ENCODE measurements around the gene PHTF2. TPM values are rescaled to one million over a fixed set of nuclear protein-coding genes. Genes with fewer than 3 reads are reported as not detected.

PHTF2 gene
- total RNA-seq, 1 donor from 2014 or later, result 38.6 TPM

- Mint-ChIP-seq H3K27ac (no peak overlapping the region), H3K9me3 (peaks cover 4% of the 10 kb centered on the region), H3K27me3 (ENCODE audit: insufficient read depth, low read depth) (no peaks in the 10 kb centered on the region), H3K4me1 (no peaks in the 10 kb centered on the region), H3K36me3 (no peaks in the 10 kb centered on the region), H3K4me3 (no peak overlapping the region)
- no peaks in the 10 kb centered on the region for H3K27me3 ChIP-seq
- H3K79me2 ChIP-seq (ENCODE audit: low read depth), result no peaks in the 10 kb centered on the region
- no peak for TF ChIP-seq CTCF (IDR thresholded peaks at IDR 0.05)
- TF ChIP-seq EZH2 (IDR thresholded peaks at IDR 0.05), result no peak
- TF ChIP-seq EZH2phosphoT487 (IDR thresholded peaks at IDR 0.05), result no peak
- H3K36me3 ChIP-seq, result no peaks in the 10 kb centered on the region
- DNase-seq (ENCODE audit: low spot score), result no peak
- H3K9me3 ChIP-seq (ENCODE audit: low read depth), result no peaks in the 10 kb centered on the region
- no peak overlapping the region for H3K4me3 ChIP-seq
- H4K20me1 ChIP-seq (ENCODE audit: low read depth), result no peaks in the 10 kb centered on the region
- no peak overlapping the region for H3K9ac ChIP-seq
- H3F3A ChIP-seq (ENCODE audit: low read depth), result no peaks in the 10 kb centered on the region
- H3K4me1 ChIP-seq, result peaks cover 6% of the 10 kb centered on the region
- H3K27ac ChIP-seq, result no peak overlapping the region
- H2AFZ ChIP-seq (replicated peaks), result no peak overlapping the region
- no peak overlapping the region for H3K4me2 ChIP-seq
Observed at GRCh38 chr7:77980087-77980713, 181.6 kb downstream of the PHTF2 start.

- H3K27ac Mint-ChIP-seq, result no peak overlapping the region
- peaks cover 6% of the 10 kb centered on the region for H3K4me1 ChIP-seq
- H3K36me3 Mint-ChIP-seq, result no peaks in the 10 kb centered on the region
- no peaks in the 10 kb centered on the region for H3K79me2 ChIP-seq (ENCODE audit: low read depth)
- H4K20me1 ChIP-seq (ENCODE audit: low read depth), result no peaks in the 10 kb centered on the region
- H3K36me3 ChIP-seq, result no peaks in the 10 kb centered on the region
- H3K27me3 Mint-ChIP-seq (ENCODE audit: insufficient read depth, low read depth), result no peaks in the 10 kb centered on the region
- H3K4me3 Mint-ChIP-seq, result no peak overlapping the region
- H3K4me3 ChIP-seq, result no peak overlapping the region
- H2AFZ ChIP-seq (replicated peaks), result no peak overlapping the region
- H3K9me3 ChIP-seq (ENCODE audit: low read depth), result no peaks in the 10 kb centered on the region
- H3F3A ChIP-seq (ENCODE audit: low read depth), result no peaks in the 10 kb centered on the region
- no peak for DNase-seq (ENCODE audit: low spot score)
- peaks cover 3% of the 10 kb centered on the region for H3K9me3 Mint-ChIP-seq
- no peaks in the 10 kb centered on the region for H3K27me3 ChIP-seq
- H3K4me1 Mint-ChIP-seq, result no peaks in the 10 kb centered on the region
- no peak overlapping the region for H3K27ac ChIP-seq
- no peak for TF ChIP-seq EZH2 (IDR thresholded peaks at IDR 0.05)
- no peak for TF ChIP-seq CTCF (IDR thresholded peaks at IDR 0.05)
- no peak for TF ChIP-seq EZH2phosphoT487 (IDR thresholded peaks at IDR 0.05)
- H3K4me2 ChIP-seq, result no peak overlapping the region
- no peak overlapping the region for H3K9ac ChIP-seq
Observed at GRCh38 chr7:77982926-77983550, 184.5 kb downstream of the PHTF2 start.

GRCh38 chr7:77983973-77984372 is 185.4 kb downstream of the PHTF2 start:
- DNase-seq (ENCODE audit: low spot score), result no peak
- no peaks in the 10 kb centered on the region for H3K36me3 Mint-ChIP-seq
- peaks cover 6% of the 10 kb centered on the region for H3K4me1 ChIP-seq
- H3F3A ChIP-seq (ENCODE audit: low read depth), result no peaks in the 10 kb centered on the region
- no peaks in the 10 kb centered on the region for H3K36me3 ChIP-seq
- H3K4me3 ChIP-seq, result no peak overlapping the region
- no peak overlapping the region for H3K9ac ChIP-seq
- no peaks in the 10 kb centered on the region for H3K27me3 Mint-ChIP-seq (ENCODE audit: insufficient read depth, low read depth)
- H3K9me3 ChIP-seq (ENCODE audit: low read depth), result no peaks in the 10 kb centered on the region
- no peaks in the 10 kb centered on the region for H3K27me3 ChIP-seq
- H2AFZ ChIP-seq (replicated peaks), result no peak overlapping the region
- no peaks in the 10 kb centered on the region for H3K4me1 Mint-ChIP-seq
- H3K27ac ChIP-seq, result no peak overlapping the region
- H3K79me2 ChIP-seq (ENCODE audit: low read depth), result no peaks in the 10 kb centered on the region
- no peak overlapping the region for H3K27ac Mint-ChIP-seq
- peaks cover 3% of the 10 kb centered on the region for H3K9me3 Mint-ChIP-seq
- TF ChIP-seq CTCF (IDR thresholded peaks at IDR 0.05) (no peak), EZH2phosphoT487 (IDR thresholded peaks at IDR 0.05) (no peak), EZH2 (IDR thresholded peaks at IDR 0.05) (no peak)
- H4K20me1 ChIP-seq (ENCODE audit: low read depth), result no peaks in the 10 kb centered on the region
- H3K4me3 Mint-ChIP-seq, result no peak overlapping the region
- no peak overlapping the region for H3K4me2 ChIP-seq
